MCF 10A (cell line): ENCODE measurements around the gene RHOA. TPM values are rescaled to one million over a fixed set of nuclear protein-coding genes. Genes with fewer than 3 reads are reported as not detected.

ENCODE experiments used
- BruUV-seq: library from RNA; stranded (reverse); fragments of 400-500 nt; replicated peaks from 2 replicates; lab custom pipeline; 2021; lab: Mats Ljungman, UMichigan
- CTCF ChIA-PET: fragments of 300-600 bp; sonication (Branson Sonifier 250); formaldehyde crosslinking; extraction: SDS; loops from one replicate; lab custom pipeline; 2021; ENCODE audit warnings: antibody characterized with exemption, inconsistent platforms; lab: Yijun Ruan, JAX
- POLR2A ChIA-PET: fragments of 300-600, 350-650 bp; sonication (Branson Sonifier 250); formaldehyde crosslinking; extraction: SDS; loops from one replicate; lab custom pipeline; 2020; ENCODE audit warnings: antibody characterized with exemption, inconsistent platforms; lab: Yijun Ruan, JAX
- DNase-seq: peaks from one replicate; pipeline ENCODE4 v3.0.0-alpha.2; 2018; ENCODE audit not compliant: unreplicated experiment
- H3K27ac Mint-ChIP-seq: one replicate; pipeline ENCODE4 v1.8.0; 2022; ENCODE audit warnings: mild to moderate bottlenecking, low read depth, mixed read lengths; ENCODE audit not compliant: unreplicated experiment
- H3K27me3 Mint-ChIP-seq: one replicate; pipeline ENCODE4 v1.8.0; 2022; ENCODE audit warnings: mixed read lengths; ENCODE audit not compliant: insufficient read depth, unreplicated experiment
- H3K36me3 Mint-ChIP-seq: one replicate; pipeline ENCODE4 v1.8.0; 2022; ENCODE audit warnings: mild to moderate bottlenecking, moderate library complexity, mixed read lengths; ENCODE audit not compliant: insufficient read depth, unreplicated experiment
- H3K4me1 Mint-ChIP-seq: one replicate; pipeline ENCODE4 v1.8.0; 2022; ENCODE audit warnings: mixed read lengths; ENCODE audit not compliant: insufficient read depth, unreplicated experiment
- H3K4me3 Mint-ChIP-seq: one replicate; pipeline ENCODE4 v1.8.0; 2022; ENCODE audit warnings: mild to moderate bottlenecking, moderate library complexity, mixed read lengths; ENCODE audit not compliant: unreplicated experiment
- H3K9me3 Mint-ChIP-seq: one replicate; pipeline ENCODE4 v1.8.0; 2022; ENCODE audit warnings: mixed read lengths; ENCODE audit not compliant: unreplicated experiment
- intact Hi-C: fragments of 100-400 bp; cut with micrococcal nuclease; formaldehyde crosslinking; loops from 2 replicates; pipeline ENCODE4 v1.14.1; 2022
- total RNA-seq: library from RNA; stranded (reverse); gene quantifications from 2 replicates; pipeline ENCODE4 v1.2.3, GENCODE V29; 2022
- TF ChIP-seq, protein P1 (sequence below): fragments of 200-600 bp; IDR thresholded peaks from one replicate; pipeline ENCODE4 v1.8.0; 2022; ENCODE audit warnings: antibody characterized with exemption, mild to moderate bottlenecking; ENCODE audit not compliant: unreplicated experiment

RHOA gene
- total RNA-seq, 1 experiment from 2014 or later = 298 TPM

- no peaks in the 10 kb centered on the region for H3K9me3 Mint-ChIP-seq
- no peaks in the 10 kb centered on the region for H3K27me3 Mint-ChIP-seq
- no peaks in the 10 kb centered on the region for H3K36me3 Mint-ChIP-seq
- intact Hi-C loops = no loop called here
- H3K27ac Mint-ChIP-seq = no peak overlapping the region
- no TSS peak for BruUV-seq
- no peak overlapping the region for H3K4me3 Mint-ChIP-seq
- POLR2A ChIA-PET = no interaction called here
- TF ChIP-seq, protein P1, sequence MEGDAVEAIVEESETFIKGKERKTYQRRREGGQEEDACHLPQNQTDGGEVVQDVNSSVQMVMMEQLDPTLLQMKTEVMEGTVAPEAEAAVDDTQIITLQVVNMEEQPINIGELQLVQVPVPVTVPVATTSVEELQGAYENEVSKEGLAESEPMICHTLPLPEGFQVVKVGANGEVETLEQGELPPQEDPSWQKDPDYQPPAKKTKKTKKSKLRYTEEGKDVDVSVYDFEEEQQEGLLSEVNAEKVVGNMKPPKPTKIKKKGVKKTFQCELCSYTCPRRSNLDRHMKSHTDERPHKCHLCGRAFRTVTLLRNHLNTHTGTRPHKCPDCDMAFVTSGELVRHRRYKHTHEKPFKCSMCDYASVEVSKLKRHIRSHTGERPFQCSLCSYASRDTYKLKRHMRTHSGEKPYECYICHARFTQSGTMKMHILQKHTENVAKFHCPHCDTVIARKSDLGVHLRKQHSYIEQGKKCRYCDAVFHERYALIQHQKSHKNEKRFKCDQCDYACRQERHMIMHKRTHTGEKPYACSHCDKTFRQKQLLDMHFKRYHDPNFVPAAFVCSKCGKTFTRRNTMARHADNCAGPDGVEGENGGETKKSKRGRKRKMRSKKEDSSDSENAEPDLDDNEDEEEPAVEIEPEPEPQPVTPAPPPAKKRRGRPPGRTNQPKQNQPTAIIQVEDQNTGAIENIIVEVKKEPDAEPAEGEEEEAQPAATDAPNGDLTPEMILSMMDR = no peak
- no peak for DNase-seq
- peaks cover 15% of the 10 kb centered on the region for H3K4me1 Mint-ChIP-seq
- CTCF ChIA-PET = interaction anchor here (0.6 to 1.7 kb wide), 3 partner anchors 19 to 384 kb away, joined by 3 to 4 read pairs (median 3); no protein-coding TSS in a partner anchor
Measured at GRCh38 chr3:49456466-49456865, 44.7 kb upstream of the RHOA start.

DNA sequence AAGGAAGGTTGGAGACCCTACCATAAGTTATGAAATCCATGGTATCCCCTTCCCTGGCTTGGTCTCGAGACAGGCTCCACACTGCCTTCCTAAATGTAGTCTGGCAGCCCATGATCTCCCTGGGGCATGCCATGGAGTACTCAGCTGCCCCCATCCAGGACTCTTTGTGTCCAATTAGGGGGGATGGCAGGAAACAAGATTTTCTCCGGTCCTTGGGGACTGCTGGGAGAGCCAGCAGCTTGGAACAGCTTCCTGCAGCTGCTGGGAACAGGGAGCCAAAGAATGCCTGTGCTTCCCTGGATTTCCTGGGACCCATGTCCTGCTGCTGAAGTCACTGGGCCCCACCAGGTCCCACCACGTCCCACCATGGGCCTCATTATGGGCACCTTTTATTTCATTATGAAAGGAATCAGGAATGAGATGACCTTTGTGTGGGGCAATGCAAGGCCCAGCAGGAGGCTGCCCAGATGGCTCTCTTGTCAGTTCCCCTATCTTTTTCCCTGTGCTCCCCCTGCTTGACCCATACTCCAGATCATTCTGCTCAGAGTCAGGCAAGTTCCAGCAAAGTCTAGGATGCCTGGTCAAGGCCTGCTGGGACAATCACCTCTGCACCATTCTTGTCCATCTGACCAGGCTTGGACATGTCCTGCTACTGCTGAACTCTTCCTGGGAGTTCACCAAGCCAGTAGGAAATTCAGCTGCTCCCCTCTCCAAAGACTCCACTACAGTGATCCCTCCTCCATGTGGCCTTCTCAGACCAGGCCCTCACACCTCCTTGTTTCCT lies 43.3 kb upstream of the RHOA start:
- Mint-ChIP-seq H3K27me3 (no peaks in the 10 kb centered on the region), H3K9me3 (no peaks in the 10 kb centered on the region), H3K27ac (no peak overlapping the region), H3K36me3 (no peaks in the 10 kb centered on the region), H3K4me1 (peaks cover 9% of the 10 kb centered on the region), H3K4me3 (no peak overlapping the region)
- ChIA-PET CTCF (interaction anchor here (0.8 to 1.7 kb wide), 6 partner anchors 11 to 84 kb away, joined by 3 to 4 read pairs (median 3); no protein-coding TSS in a partner anchor), POLR2A (interaction anchor here (0.7 to 3.7 kb wide), 3 partner anchors 15 to 640 kb away, joined by 3 to 24 read pairs (median 3); partner anchors contain the start of gene DAG1)
- DNase-seq = no peak
- BruUV-seq = no TSS peak
- TF ChIP-seq, protein P1 = no peak
- intact Hi-C loops = loop anchor here (5.0 kb wide), 1 partner anchor 217 kb away; the partner anchor contains the start of gene APEH

GRCh38 chr3:49454458-49454857 lies 42.7 kb upstream of the RHOA start:
- intact Hi-C loops = loop anchor here (5.0 kb wide), 1 partner anchor 218 kb away; the partner anchor contains the start of gene APEH
- H3K27ac Mint-ChIP-seq = no peak overlapping the region
- BruUV-seq = no TSS peak
- peaks cover 4% of the 10 kb centered on the region for H3K36me3 Mint-ChIP-seq
- no peak overlapping the region for H3K4me3 Mint-ChIP-seq
- ChIA-PET POLR2A (interaction anchor here (0.7 to 3.7 kb wide), 4 partner anchors 10 to 641 kb away, joined by 3 to 24 read pairs (median 4); partner anchors contain the start of gene DAG1), CTCF (interaction anchor here (0.6 to 1.7 kb wide), 6 partner anchors 10 to 259 kb away, joined by 3 to 4 read pairs (median 3); no protein-coding TSS in a partner anchor)
- TF ChIP-seq, protein P1 = no peak
- peaks cover 10% of the 10 kb centered on the region for H3K4me1 Mint-ChIP-seq
- no peaks in the 10 kb centered on the region for H3K9me3 Mint-ChIP-seq
- peak; percentile 68 for DNase-seq
- no peaks in the 10 kb centered on the region for H3K27me3 Mint-ChIP-seq

DNA sequence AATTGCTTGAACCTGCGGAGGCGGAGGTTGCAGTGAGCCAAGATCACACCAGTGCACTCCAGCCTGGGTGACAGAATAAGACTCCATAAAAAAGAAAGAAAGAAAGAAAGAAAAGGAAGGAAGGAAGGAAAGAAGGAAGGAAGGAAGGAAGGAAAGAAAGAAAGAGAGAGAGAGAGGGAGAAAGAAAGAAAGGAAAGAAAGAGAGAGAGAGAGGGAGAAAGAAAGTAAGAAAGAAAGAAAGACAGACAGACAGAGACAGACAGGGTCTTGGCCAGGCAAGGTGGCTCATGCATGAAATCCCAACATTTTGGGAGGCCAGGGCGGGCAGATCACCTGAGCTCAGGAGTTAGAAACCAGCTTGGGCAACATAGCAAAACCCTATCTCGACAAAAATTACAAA lies 41.8 kb upstream of the RHOA start:
- no peak overlapping the region for H3K27ac Mint-ChIP-seq
- H3K4me1 Mint-ChIP-seq = peaks cover 16% of the 10 kb centered on the region
- H3K36me3 Mint-ChIP-seq = peaks cover 10% of the 10 kb centered on the region
- TF ChIP-seq, protein P1 = no peak
- POLR2A ChIA-PET = interaction anchor here (0.8 to 3.7 kb wide), 2 partner anchors 9 to 17 kb away, joined by 4 to 24 read pairs; partner anchors contain the start of gene DAG1
- H3K4me3 Mint-ChIP-seq = no peak overlapping the region
- CTCF ChIA-PET = interaction anchor here (0.6 to 1.0 kb wide), 3 partner anchors 32 to 294 kb away, joined by 3 read pairs; no protein-coding TSS in a partner anchor
- H3K27me3 Mint-ChIP-seq = no peaks in the 10 kb centered on the region
- no peaks in the 10 kb centered on the region for H3K9me3 Mint-ChIP-seq
- intact Hi-C loops = loop anchor here (5.0 kb wide), 1 partner anchor 219 kb away; the partner anchor contains the start of gene APEH
- no peak for DNase-seq
- no TSS peak for BruUV-seq
